MM.1S (cell line): Measurements from ENCODE around the gene PCED1B.

Experiments used
- DNase-seq: peaks from one replicate; pipeline ENCODE4 v3.0.0-alpha.2; 2015
- H2AFZ ChIP-seq: fragments of 300-600 bp; sonication (generic); 2 replicates; pipeline ENCODE4 v1.6.0; 2016; ENCODE audit warnings: antibody characterized with exemption, low read length
- H3F3A ChIP-seq: fragments of 300-600 bp; sonication (generic); 2 replicates; pipeline ENCODE4 v1.6.1; 2016; ENCODE audit warnings: mild to moderate bottlenecking, antibody characterized with exemption, low read length, moderate library complexity, mixed read lengths; ENCODE audit not compliant: insufficient read depth
- H3K27ac ChIP-seq: fragments of 300-600 bp; sonication (generic); 2 replicates; pipeline ENCODE4 v1.5.1; 2016; ENCODE audit warnings: mild to moderate bottlenecking, low read length
- H3K27me3 ChIP-seq: fragments of 300-600 bp; sonication (generic); replicated peaks from 2 replicates; pipeline ENCODE4 v1.6.0; 2016; ENCODE audit warnings: low read length; ENCODE audit not compliant: insufficient read depth
- H3K36me3 ChIP-seq: fragments of 300-600 bp; sonication (generic); replicated peaks from 2 replicates; pipeline ENCODE4 v1.6.1; 2016; ENCODE audit warnings: mild to moderate bottlenecking, low read length, mixed read lengths; ENCODE audit not compliant: insufficient read depth
- H3K4me1 ChIP-seq: fragments of 300-600 bp; sonication (generic); 2 replicates; pipeline ENCODE4 v1.6.1; 2016; ENCODE audit warnings: low read length, mixed read lengths
- H3K4me2 ChIP-seq: fragments of 300-600 bp; sonication (generic); 2 replicates; pipeline ENCODE4 v1.6.0; 2016; ENCODE audit warnings: low read depth, low read length
- H3K4me3 ChIP-seq: fragments of 300-600 bp; sonication (generic); 2 replicates; pipeline ENCODE4 v1.5.1; 2016; ENCODE audit warnings: low read length, mixed read lengths
- H3K79me2 ChIP-seq: fragments of 300-600 bp; sonication (generic); 2 replicates; pipeline ENCODE4 v1.6.1; 2016; ENCODE audit warnings: mixed run types, low read length, mixed read lengths
- H3K9ac ChIP-seq: fragments of 300-600 bp; sonication (generic); 2 replicates; pipeline ENCODE4 v1.6.1; 2016; ENCODE audit warnings: low read length, mixed read lengths
- H3K9me2 ChIP-seq: fragments of 300-600 bp; sonication (generic); replicated peaks from 2 replicates; pipeline ENCODE4 v1.6.1; 2016; ENCODE audit warnings: mild to moderate bottlenecking, low read length, mixed read lengths; ENCODE audit not compliant: insufficient read depth
- H3K9me3 ChIP-seq: fragments of 300-600 bp; sonication (generic); replicated peaks from 2 replicates; pipeline ENCODE4 v1.6.1; 2016; ENCODE audit warnings: mild to moderate bottlenecking, low read length, mixed read lengths; ENCODE audit not compliant: insufficient read depth
- H4K20me1 ChIP-seq: fragments of 300-600 bp; sonication (generic); 2 replicates; pipeline ENCODE4 v1.6.1; 2016; ENCODE audit warnings: mild to moderate bottlenecking, low read length, moderate library complexity, mixed read lengths; ENCODE audit not compliant: insufficient read depth
- EZH2 ChIP-seq: fragments of 300-600 bp; sonication (generic); optimal IDR thresholded peaks from 2 replicates; pipeline ENCODE3; 2017; ENCODE audit warnings: low read depth, mild to moderate bottlenecking, antibody characterized with exemption, low read length, mixed read lengths
- EZH2phosphoT487 ChIP-seq: fragments of 300-600 bp; sonication (generic); IDR thresholded peaks from 2 replicates; pipeline ENCODE4 v1.6.1; 2018; ENCODE audit warnings: antibody characterized with exemption, low read length
- TF ChIP-seq, protein P1 (sequence below): fragments of 300-600 bp; sonication (generic); IDR thresholded peaks from 2 replicates; pipeline ENCODE4 v1.5.1; 2016; ENCODE audit warnings: antibody characterized with exemption, low read length, mixed read lengths

PCED1B gene

DNA sequence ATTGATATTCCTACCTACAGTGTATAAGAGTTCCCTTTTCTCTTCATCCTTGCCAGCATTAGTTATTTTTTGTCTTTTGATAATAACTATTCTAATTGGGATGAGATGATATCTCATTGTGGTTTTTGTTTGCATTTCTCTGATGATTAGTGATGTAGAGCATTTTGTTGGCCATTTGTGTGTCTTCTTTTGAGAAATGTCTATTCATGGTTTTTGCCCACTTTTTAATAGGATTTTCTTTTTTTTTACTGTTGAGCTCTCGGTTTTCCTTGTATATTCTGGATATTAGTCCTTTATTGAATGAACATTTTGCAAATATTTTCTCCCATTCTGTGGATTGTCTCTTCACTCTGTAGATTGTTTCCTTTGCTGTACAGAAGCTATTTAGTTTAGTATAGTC lies 79.9 kb downstream of the PCED1B start:
- Histone ChIP-seq H3K4me2 (no peak overlapping the region), H3K27ac (no peak overlapping the region), H3K9me3 (no peaks in the 10 kb centered on the region), H4K20me1 (no peaks in the 10 kb centered on the region), H3K27me3 (no peaks in the 10 kb centered on the region), H3K79me2 (no peaks in the 10 kb centered on the region), H3K4me1 (peaks cover 22% of the 10 kb centered on the region), H2AFZ (no peak overlapping the region), H3K36me3 (no peaks in the 10 kb centered on the region), H3K4me3 (no peak overlapping the region), H3F3A (no peaks in the 10 kb centered on the region), H3K9me2 (no peaks in the 10 kb centered on the region), H3K9ac (no peak overlapping the region)
- TF ChIP-seq EZH2phosphoT487 = no peak
- DNase-seq = no peak

DNA sequence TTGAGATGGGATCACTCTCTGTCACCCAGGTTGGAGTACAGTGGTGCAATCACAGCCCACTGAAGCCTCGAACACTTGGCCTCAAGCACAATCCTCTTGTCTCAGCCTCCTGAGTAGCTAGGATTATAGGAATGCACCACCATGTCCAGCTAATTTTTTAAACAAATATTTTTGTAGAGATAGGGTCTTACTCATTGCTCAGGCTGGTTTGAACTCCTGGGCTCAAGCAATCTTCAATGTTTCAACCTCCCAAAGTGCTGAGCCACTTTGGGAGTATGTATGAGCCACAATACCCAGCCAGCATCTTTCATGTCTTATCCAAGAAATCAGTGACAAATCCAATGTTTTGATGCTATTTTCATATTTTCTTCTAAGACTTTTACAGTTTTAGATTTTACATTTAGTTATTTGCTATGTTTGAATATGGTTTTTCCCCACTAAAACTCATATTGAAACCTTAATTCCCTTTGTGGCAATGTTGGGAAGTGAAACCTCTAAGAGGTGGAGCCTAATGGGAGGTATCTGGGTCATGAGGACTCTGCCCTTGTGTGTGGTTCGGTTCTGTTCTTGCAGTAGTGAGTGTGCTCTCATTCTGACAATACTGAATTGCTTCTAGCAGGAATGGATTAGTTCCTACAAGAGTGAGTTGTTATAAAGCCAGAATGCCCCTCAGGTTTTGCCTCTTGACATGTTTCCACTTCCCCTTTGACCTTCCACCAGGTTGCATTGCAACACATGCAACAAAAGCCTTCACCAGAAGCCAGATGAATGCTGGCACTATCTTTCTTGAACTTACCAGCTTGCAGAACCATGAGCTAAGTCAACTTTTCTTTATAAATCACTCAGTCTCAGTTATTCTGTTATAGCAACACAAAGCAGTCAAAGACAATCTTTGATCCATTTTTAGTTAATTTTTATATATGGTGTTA lies 81.2 kb downstream of the PCED1B start:
- Histone ChIP-seq H3K4me3 (no peak overlapping the region), H3K9ac (no peak overlapping the region), H3K36me3 (no peaks in the 10 kb centered on the region), H3K9me2 (no peaks in the 10 kb centered on the region), H3K27ac (no peak overlapping the region), H4K20me1 (no peaks in the 10 kb centered on the region), H3K79me2 (no peaks in the 10 kb centered on the region), H2AFZ (no peak overlapping the region), H3K4me1 (peaks cover 20% of the 10 kb centered on the region), H3K9me3 (no peaks in the 10 kb centered on the region), H3K4me2 (no peak overlapping the region), H3F3A (no peaks in the 10 kb centered on the region), H3K27me3 (no peaks in the 10 kb centered on the region)
- no peak for TF ChIP-seq EZH2phosphoT487
- TF ChIP-seq EZH2 = no peak
- TF ChIP-seq, protein P1, sequence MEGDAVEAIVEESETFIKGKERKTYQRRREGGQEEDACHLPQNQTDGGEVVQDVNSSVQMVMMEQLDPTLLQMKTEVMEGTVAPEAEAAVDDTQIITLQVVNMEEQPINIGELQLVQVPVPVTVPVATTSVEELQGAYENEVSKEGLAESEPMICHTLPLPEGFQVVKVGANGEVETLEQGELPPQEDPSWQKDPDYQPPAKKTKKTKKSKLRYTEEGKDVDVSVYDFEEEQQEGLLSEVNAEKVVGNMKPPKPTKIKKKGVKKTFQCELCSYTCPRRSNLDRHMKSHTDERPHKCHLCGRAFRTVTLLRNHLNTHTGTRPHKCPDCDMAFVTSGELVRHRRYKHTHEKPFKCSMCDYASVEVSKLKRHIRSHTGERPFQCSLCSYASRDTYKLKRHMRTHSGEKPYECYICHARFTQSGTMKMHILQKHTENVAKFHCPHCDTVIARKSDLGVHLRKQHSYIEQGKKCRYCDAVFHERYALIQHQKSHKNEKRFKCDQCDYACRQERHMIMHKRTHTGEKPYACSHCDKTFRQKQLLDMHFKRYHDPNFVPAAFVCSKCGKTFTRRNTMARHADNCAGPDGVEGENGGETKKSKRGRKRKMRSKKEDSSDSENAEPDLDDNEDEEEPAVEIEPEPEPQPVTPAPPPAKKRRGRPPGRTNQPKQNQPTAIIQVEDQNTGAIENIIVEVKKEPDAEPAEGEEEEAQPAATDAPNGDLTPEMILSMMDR = no peak
- DNase-seq = no peak

DNA sequence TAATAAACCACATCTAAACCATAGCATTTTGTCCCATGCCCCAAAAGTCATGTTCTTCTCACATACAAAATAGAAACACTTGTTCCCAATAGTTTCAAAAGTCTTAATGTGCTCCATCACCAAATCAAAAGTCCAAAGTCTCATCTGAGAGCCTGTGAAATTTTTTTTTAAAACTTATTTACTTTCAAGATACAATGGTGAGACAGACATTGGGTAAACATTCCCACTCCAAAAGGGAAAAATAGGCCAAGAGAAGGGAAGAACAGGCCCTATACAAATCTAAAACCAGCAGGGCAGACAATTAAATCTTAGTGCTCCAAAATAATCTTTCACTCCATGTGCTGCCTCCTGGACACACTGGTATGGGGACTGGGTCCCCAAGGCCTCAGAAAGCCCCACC lies 84.7 kb downstream of the PCED1B start:
- H4K20me1 ChIP-seq = no peaks in the 10 kb centered on the region
- no peak overlapping the region for H3K4me2 ChIP-seq
- no peaks in the 10 kb centered on the region for H3K79me2 ChIP-seq
- no peaks in the 10 kb centered on the region for H3K9me3 ChIP-seq
- no peak overlapping the region for H3K27ac ChIP-seq
- TF ChIP-seq, protein P1 = no peak
- TF ChIP-seq EZH2phosphoT487 = no peak
- no peak for TF ChIP-seq EZH2
- no peaks in the 10 kb centered on the region for H3K27me3 ChIP-seq
- H2AFZ ChIP-seq = no peak overlapping the region
- no peaks in the 10 kb centered on the region for H3K9me2 ChIP-seq
- no peaks in the 10 kb centered on the region for H3K36me3 ChIP-seq
- DNase-seq = no peak
- no peak overlapping the region for H3K9ac ChIP-seq
- no peak overlapping the region for H3K4me3 ChIP-seq
- no peaks in the 10 kb centered on the region for H3F3A ChIP-seq
- H3K4me1 ChIP-seq = no peaks in the 10 kb centered on the region
